Breast epithelium (tissue), 4 donors: ENCODE measurements around the gene ZNF516. TPM values are rescaled to one million over a fixed set of nuclear protein-coding genes. Genes with fewer than 3 reads are reported as not detected.
"Not testable (repeated sequence)": the region's sequence is repeated elsewhere in the genome, so short reads cannot be mapped to it uniquely, and the experiment has no call there.

Experiments used
- DNase-seq, 2 donors: peaks; one replicate each; pipeline ENCODE4 v3.0.0-alpha.2; 2019; ENCODE audit warnings: low spot score in 2 of 2
- H3K27ac ChIP-seq, 2 donors: fragments of 200-600 bp; sonication (generic) in 1 of 2; one replicate each; pipeline ENCODE4 v1.5.1; 2016 to 2019; ENCODE audit warnings: mild to moderate bottlenecking in 1 of 2
- H3K27me3 ChIP-seq, 2 donors: fragments of 200-600 bp; sonication (generic) in 1 of 2; one replicate each; pipeline versions ENCODE4 v1.5.1 to v1.6.0; 2017 to 2019; ENCODE audit warnings: control low read depth in 1 of 2, mild to moderate bottlenecking in 1 of 2
- H3K36me3 ChIP-seq: fragments of 200-600 bp; one replicate; pipeline ENCODE4 v1.5.1; 2019
- H3K4me1 ChIP-seq, 2 donors: fragments of 200-600 bp; sonication (generic); one replicate each; pipeline ENCODE4 v1.5.1; 2016 to 2019; ENCODE audit warnings: control low read depth in 1 of 2
- H3K4me3 ChIP-seq, 3 donors: fragments of 200-600 bp; sonication (generic); 1 replicate in 2 of 3; 2 replicates in 1 of 3; pipeline ENCODE4 v1.5.1; 2016 to 2019; ENCODE audit warnings: mild to moderate bottlenecking in 3 of 3, moderate library complexity in 2 of 3
- H3K9me3 ChIP-seq, 2 donors: fragments of 200-600 bp; sonication (generic) in 1 of 2; one replicate each; pipeline ENCODE4 v1.5.1; 2016 to 2019; ENCODE audit warnings: control low read depth in 1 of 2
- CTCF ChIP-seq, 3 donors: fragments of 450-650 bp; IDR thresholded peaks; one replicate each; pipeline ENCODE4 v1.5.1; 2016 to 2017; ENCODE audit warnings: antibody characterized with exemption in 3 of 3, mild to moderate bottlenecking in 3 of 3, moderate library complexity in 3 of 3
- POLR2A ChIP-seq: fragments of 450-650 bp; IDR thresholded peaks from one replicate; pipeline ENCODE4 v1.6.1; 2016; ENCODE audit warnings: antibody characterized with exemption, mild to moderate bottlenecking, moderate library complexity
- POLR2AphosphoS5 ChIP-seq, 3 donors: sonication (generic); formaldehyde crosslinking; IDR thresholded peaks; one replicate each; pipeline ENCODE4 v1.6.1; 2017; ENCODE audit warnings: antibody characterized with exemption in 3 of 3
- intact Hi-C: fragments of 100-400 bp; cut with DNase I; formaldehyde crosslinking; loops from one replicate; pipeline ENCODE4 v1.15.1; 2023; ENCODE audit warnings: low total_unique reads
- total RNA-seq, 3 donors: library from RNA; depleted of rRNA; stranded (reverse); fragments of >200 nt; gene quantifications; one replicate each; pipeline ENCODE4 v1.1.0, GENCODE V29; 2016

Gene ZNF516
- total RNA-seq, 3 donors from 2014 or later, result 12.0 to 33.4 (median 24.0) TPM

GRCh38 chr18:76479351-76480238, 15.4 kb downstream of the ZNF516 start:
- intact Hi-C loops, result loop anchor here (10.0 kb wide), 1 partner anchor 1475 kb away; no protein-coding TSS in a partner anchor
- H3K4me1 ChIP-seq, result no peaks in the 10 kb centered on the region
- H3K27ac ChIP-seq, result no peak overlapping the region
- no peak overlapping the region for H3K4me3 ChIP-seq
- H3K9me3 ChIP-seq, result no peaks in the 10 kb centered on the region
- H3K27me3 ChIP-seq, result no peaks in the 10 kb centered on the region
- no peaks in the 10 kb centered on the region for H3K36me3 ChIP-seq
- TF ChIP-seq POLR2AphosphoS5 (IDR thresholded peaks at IDR 0.05) (no peak), CTCF (IDR thresholded peaks at IDR 0.05) (no peak), POLR2A (no peak)
- DNase-seq, result no peak

- no peak for DNase-seq
- no peaks in the 10 kb centered on the region for H3K36me3 ChIP-seq
- TF ChIP-seq POLR2A (no peak), CTCF (IDR thresholded peaks at IDR 0.05) (no peak), POLR2AphosphoS5 (IDR thresholded peaks at IDR 0.05) (no peak)
- H3K27ac ChIP-seq, result peak overlapping the region; percentile 27 to 40
- peak overlapping the region in 2 of 3 donors; percentile 16 to 17 for H3K4me3 ChIP-seq
- H3K4me1 ChIP-seq, result no peaks in the 10 kb centered on the region
- intact Hi-C loops, result loop anchor here (10.0 kb wide), 1 partner anchor 1478 kb away; no protein-coding TSS in a partner anchor
- no peaks in the 10 kb centered on the region for H3K9me3 ChIP-seq
- H3K27me3 ChIP-seq, result no peaks in the 10 kb centered on the region
Observed at GRCh38 chr18:76476665-76477561, 18.1 kb downstream of the ZNF516 start.

- H3K4me3 ChIP-seq, result no peak overlapping the region
- H3K27ac ChIP-seq, result no peak overlapping the region
- no peak for DNase-seq
- intact Hi-C loops, result loop anchor here (10.0 kb wide), 1 partner anchor 1479 kb away; no protein-coding TSS in a partner anchor
- H3K9me3 ChIP-seq, result no peaks in the 10 kb centered on the region
- no peaks in the 10 kb centered on the region for H3K36me3 ChIP-seq
- no peaks in the 10 kb centered on the region for H3K4me1 ChIP-seq
- TF ChIP-seq CTCF (IDR thresholded peaks at IDR 0.05), result peak in 1 of 3 donors; percentile 17
- no peak for TF ChIP-seq POLR2AphosphoS5 (IDR thresholded peaks at IDR 0.05)
- no peaks in the 10 kb centered on the region for H3K27me3 ChIP-seq
Observed at GRCh38 chr18:76475450-76476194, 19.4 kb downstream of the ZNF516 start.

GRCh38 chr18:76474824-76475223, 20.2 kb downstream of the ZNF516 start:
- Histone ChIP-seq H3K4me3 (no peak overlapping the region), H3K27ac (no peak overlapping the region), H3K36me3 (no peaks in the 10 kb centered on the region), H3K27me3 (no peaks in the 10 kb centered on the region), H3K4me1 (no peaks in the 10 kb centered on the region), H3K9me3 (no peaks in the 10 kb centered on the region)
- DNase-seq, result no peak
- TF ChIP-seq CTCF (IDR thresholded peaks at IDR 0.05), result no peak
- no peak for TF ChIP-seq POLR2AphosphoS5 (IDR thresholded peaks at IDR 0.05)
- no peak for TF ChIP-seq POLR2A
- intact Hi-C loops, result loop anchor here (10.0 kb wide), 1 partner anchor 1480 kb away; no protein-coding TSS in a partner anchor

GRCh38 chr18:76473521-76473920, 21.5 kb downstream of the ZNF516 start:
- not testable (repeated sequence) for H3K4me1 ChIP-seq, H3K27me3 ChIP-seq, DNase-seq, H3K27ac ChIP-seq, H3K9me3 ChIP-seq, H3K4me3 ChIP-seq, H3K36me3 ChIP-seq
- intact Hi-C loops, result loop anchor here (10.0 kb wide), 1 partner anchor 1481 kb away; no protein-coding TSS in a partner anchor
